Measurements from ENCODE around the gene UBTD2. TPM values are rescaled to one million over a fixed set of nuclear protein-coding genes. Genes with fewer than 3 reads are reported as not detected.

Gene UBTD2
- total and polyA plus RNA-seq, 2 of the 4 experiments (the other 2 are of a cell fraction): 11.2 to 20.6 TPM

- Histone ChIP-seq H2BK15ac (ENCODE audit: low read depth, low read length) (no peak overlapping the region), H3K18ac (ENCODE audit: low read depth, low read length) (no peak overlapping the region), H2BK5ac (ENCODE audit: low read depth, low read length, poor library complexity, severe bottlenecking) (no peak overlapping the region), H3K4me1 (ENCODE audit: control insufficient read depth, insufficient read depth, low read length) (peaks cover 7% of the 10 kb centered on the region), H3K4me3 (ENCODE audit: insufficient read depth, low read depth, low read length) (no peak overlapping the region), H2AK5ac (ENCODE audit: low read depth, low read length) (no peak overlapping the region), H3K27me3 (ENCODE audit: control insufficient read depth, insufficient read depth, low read length) (no peaks in the 10 kb centered on the region), H3K36me3 (ENCODE audit: control insufficient read depth, insufficient read depth, low read length) (peaks cover 1% of the 10 kb centered on the region; the same call in 1 of the 2 replicates), H3K23ac (ENCODE audit: low read depth, low read length) (no peak overlapping the region), H3K14ac (replicated peaks; ENCODE audit: low read depth, low read length) (no peak overlapping the region), H3K9ac (ENCODE audit: low read depth, low read length) (no peak overlapping the region), H3K4me2 (ENCODE audit: low read depth, low read length) (peak overlapping the region; percentile 7; the same call in 1 of the 2 replicates), H3K79me1 (ENCODE audit: low read depth in 1 of 2, low read length in 2 of 2) (peaks cover 29 to 59% of the 10 kb centered on the region in 2 experiments), H3K9me3 (ENCODE audit: control insufficient read depth, insufficient read depth, low read length) (no peaks in the 10 kb centered on the region), H3K9me1 (ENCODE audit: insufficient read depth, low read length) (peaks cover 2% of the 10 kb centered on the region; the same call in 1 of the 2 replicates), H4K8ac (ENCODE audit: low read depth in 2 of 2, low read length in 2 of 2) (no peak overlapping the region), H3K27ac (ENCODE audit: insufficient read depth, low read length) (no peak overlapping the region), H4K20me1 (ENCODE audit: insufficient read depth, low read length) (peaks cover 58% of the 10 kb centered on the region), H2AFZ (replicated peaks; ENCODE audit: low read length, poor library complexity) (no peak overlapping the region), H2AK9ac (replicated peaks; ENCODE audit: low read depth, low read length, poor library complexity) (no peak overlapping the region), H2BK120ac (ENCODE audit: low read depth, low read length) (no peak overlapping the region), H2BK20ac (ENCODE audit: low read depth, low read length) (no peak overlapping the region), H3K4ac (ENCODE audit: low read depth, low read length) (no peak overlapping the region), H3K56ac (ENCODE audit: extremely low read depth, insufficient read depth, low read length) (no peak overlapping the region), H4K91ac (ENCODE audit: insufficient read depth, low read depth, low read length) (no peak overlapping the region), H4K5ac (ENCODE audit: low read depth, low read length) (no peak overlapping the region)
- dilution Hi-C loops (cut with HindIII; ENCODE audit: low sequenced_read_pairs, unreplicated experiment) (no loop called here), intact Hi-C loops (cut with micrococcal nuclease) (no loop called here), in situ Hi-C loops (cut with MboI; ENCODE audit: low sequenced_read_pairs) (no loop called here)
- ATAC-seq (ENCODE audit: low read depth) (peak; percentile 30), DNase-seq (peak; percentile 25)
- ChIA-PET CTCF (interaction anchor here (1.2 kb wide), 1 partner anchor 17 kb away, joined by 3 read pairs; no protein-coding TSS in a partner anchor), POLR2A (ENCODE audit: unreplicated experiment) (no interaction called here)
- no TSS peak for BruUV-seq (replicated peaks)
- 83% methylated on average over 2 of the region's 10 CpGs; no CpG with 5 or more reads in 1 of the 2 experiments for WGBS, 2 experiments (ENCODE audit: extremely low coverage in 2 of 2, insufficient read length in 1 of 2)
- no peak for TF ChIP-seq MAZ (IDR thresholded peaks at IDR 0.05; ENCODE audit: borderline replicate concordance, low read depth, low read length)
- no peak for TF ChIP-seq RCOR1 (IDR thresholded peaks at IDR 0.05; ENCODE audit: insufficient replicate concordance, low read length)
- TF ChIP-seq RFX5 (IDR thresholded peaks at IDR 0.05; ENCODE audit: low read depth, low read length): no peak
- no peak for TF ChIP-seq CEBPB (IDR thresholded peaks at IDR 0.05; ENCODE audit: low read depth, low read length)
- TF ChIP-seq FOS (IDR thresholded peaks at IDR 0.05; ENCODE audit: low read depth, low read length): no peak
- no peak for TF ChIP-seq RAD21 (IDR thresholded peaks at IDR 0.05; ENCODE audit: low read length)
- no peak for TF ChIP-seq CHD1 (IDR thresholded peaks at IDR 0.05; ENCODE audit: low read depth, low read length)
- no peak for TF ChIP-seq BHLHE40 (IDR thresholded peaks at IDR 0.05; ENCODE audit: low read depth, low read length)
- no peak for TF ChIP-seq POLR2A (IDR thresholded peaks at IDR 0.05; ENCODE audit: low read depth, low read length)
These were observed 17.4 kb downstream of the UBTD2 start for GRCh38 chr5:172266071-172266675.
